Calu3 (cell line): Measurements from ENCODE around the gene SEC14L2. TPM values are rescaled to one million over a fixed set of nuclear protein-coding genes. Genes with fewer than 3 reads are reported as not detected.

Experiments
- BruUV-seq: library from RNA; stranded (reverse); fragments of 400-500 nt; replicated peaks from 2 replicates; lab custom pipeline; 2021; lab: Mats Ljungman, UMichigan
- CTCF ChIA-PET: fragments of 300-600 bp; sonication (Branson Sonifier 250); formaldehyde crosslinking; loops from one replicate; lab custom pipeline; 2022; ENCODE audit warnings: antibody characterized with exemption; lab: Charles Lee
- DNase-seq: peaks from one replicate; pipeline ENCODE4 v3.0.0; 2022
- H3K27ac Mint-ChIP-seq: one replicate; pipeline ENCODE4 v1.8.0; 2022; ENCODE audit warnings: mixed read lengths; ENCODE audit not compliant: unreplicated experiment
- H3K27me3 Mint-ChIP-seq: one replicate; pipeline ENCODE4 v1.8.0; 2022; ENCODE audit warnings: mixed read lengths; ENCODE audit not compliant: unreplicated experiment
- H3K36me3 Mint-ChIP-seq: one replicate; pipeline ENCODE4 v1.8.0; 2022; ENCODE audit warnings: mild to moderate bottlenecking, moderate library complexity, mixed read lengths; ENCODE audit not compliant: insufficient read depth, unreplicated experiment
- H3K4me1 Mint-ChIP-seq: one replicate; pipeline ENCODE4 v1.8.0; 2022; ENCODE audit warnings: mild to moderate bottlenecking, low read depth, mixed read lengths; ENCODE audit not compliant: unreplicated experiment
- H3K4me3 Mint-ChIP-seq: one replicate; pipeline ENCODE4 v1.8.0; 2022; ENCODE audit warnings: mild to moderate bottlenecking, low read depth, moderate library complexity, mixed read lengths; ENCODE audit not compliant: unreplicated experiment
- H3K9me3 Mint-ChIP-seq: one replicate; pipeline ENCODE4 v1.8.0; 2022; ENCODE audit warnings: low read depth, mixed read lengths; ENCODE audit not compliant: unreplicated experiment
- CTCF ChIP-seq: fragments of 200-600 bp; IDR thresholded peaks from one replicate; pipeline ENCODE4 v1.8.0; 2022; ENCODE audit warnings: antibody characterized with exemption; ENCODE audit not compliant: unreplicated experiment
- intact Hi-C: fragments of 100-400 bp; cut with micrococcal nuclease; formaldehyde crosslinking; loops from one replicate; pipeline ENCODE4 v1.10.0; 2022; ENCODE audit not compliant: unreplicated experiment
- total RNA-seq: library from RNA; stranded (reverse); gene quantifications from 2 replicates; pipeline ENCODE4 v1.2.3, GENCODE V29; 2022

The SEC14L2 gene
- total RNA-seq, 1 experiment from 2014 or later: 39.1 TPM

DNA sequence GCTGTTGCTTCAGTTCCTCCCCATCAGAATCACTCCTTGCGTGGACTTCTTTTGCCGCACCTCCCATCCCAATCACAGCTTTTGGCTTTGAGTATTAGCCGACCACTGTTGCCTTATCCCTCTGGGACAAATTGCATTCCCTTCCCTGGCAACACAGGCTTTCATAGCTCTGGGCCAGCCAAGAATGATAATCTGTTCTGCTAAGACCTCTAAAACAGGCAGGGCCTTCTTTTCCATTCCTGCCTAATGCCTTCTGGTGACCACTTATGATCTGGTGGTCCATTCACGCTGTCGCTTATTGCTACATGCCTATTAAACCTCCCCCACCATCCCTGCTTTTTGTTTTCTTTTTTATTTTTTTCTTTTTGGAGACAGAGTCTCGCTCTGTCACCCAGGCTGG lies 9.6 kb downstream of the SEC14L2 start:
- peaks cover 47% of the 10 kb centered on the region for H3K36me3 Mint-ChIP-seq
- no peaks in the 10 kb centered on the region for H3K27me3 Mint-ChIP-seq
- BruUV-seq: no TSS peak
- no peak for DNase-seq
- no peak for TF ChIP-seq CTCF
- intact Hi-C loops: no loop called here
- no peak overlapping the region for H3K27ac Mint-ChIP-seq
- CTCF ChIA-PET: no interaction called here
- H3K9me3 Mint-ChIP-seq: no peaks in the 10 kb centered on the region
- no peaks in the 10 kb centered on the region for H3K4me1 Mint-ChIP-seq
- H3K4me3 Mint-ChIP-seq: no peak overlapping the region

DNA sequence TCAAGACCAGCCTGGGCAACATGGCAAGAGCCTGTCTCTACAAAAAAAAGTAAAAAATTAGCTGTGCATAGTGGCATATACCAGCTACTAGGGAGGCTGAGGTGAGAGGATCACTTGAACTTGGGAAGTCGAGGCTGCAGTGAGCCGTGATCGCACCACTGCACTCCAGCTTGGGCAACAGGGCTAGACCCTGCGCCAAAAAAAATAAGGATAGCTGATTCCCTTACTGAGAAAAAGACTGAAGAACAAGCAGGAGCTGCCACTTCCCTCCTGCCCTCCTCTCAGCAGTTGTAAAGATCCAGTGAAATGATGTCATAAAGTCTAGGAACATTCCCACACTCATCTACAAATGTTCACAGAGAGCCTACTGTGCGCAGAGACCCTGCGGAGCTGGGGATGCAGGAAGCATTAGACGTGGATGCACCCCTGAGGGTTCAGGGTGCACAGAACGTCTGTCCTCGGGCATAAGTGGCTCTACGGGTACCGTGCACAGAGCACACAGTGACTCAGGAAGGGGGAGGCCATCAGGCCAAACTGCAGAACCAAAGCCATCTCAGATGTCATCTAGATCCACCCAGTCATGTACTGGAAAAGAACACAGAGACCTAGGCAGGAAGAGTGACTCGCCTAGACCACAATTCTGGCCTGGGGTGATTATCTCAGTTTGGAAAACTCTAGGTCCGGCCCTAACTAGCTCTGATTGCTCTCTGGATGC lies 11.7 kb downstream of the SEC14L2 start:
- no peak for TF ChIP-seq CTCF
- DNase-seq: no peak
- H3K36me3 Mint-ChIP-seq: peaks cover 54% of the 10 kb centered on the region
- CTCF ChIA-PET: interaction anchor here (0.9 kb wide), 2 partner anchors 11 to 14 kb away, joined by 3 to 6 read pairs; no protein-coding TSS in a partner anchor
- no peaks in the 10 kb centered on the region for H3K27me3 Mint-ChIP-seq
- H3K4me1 Mint-ChIP-seq: no peaks in the 10 kb centered on the region
- intact Hi-C loops: no loop called here
- no peak overlapping the region for H3K27ac Mint-ChIP-seq
- no peak overlapping the region for H3K4me3 Mint-ChIP-seq
- H3K9me3 Mint-ChIP-seq: no peaks in the 10 kb centered on the region
- BruUV-seq: no TSS peak

DNA sequence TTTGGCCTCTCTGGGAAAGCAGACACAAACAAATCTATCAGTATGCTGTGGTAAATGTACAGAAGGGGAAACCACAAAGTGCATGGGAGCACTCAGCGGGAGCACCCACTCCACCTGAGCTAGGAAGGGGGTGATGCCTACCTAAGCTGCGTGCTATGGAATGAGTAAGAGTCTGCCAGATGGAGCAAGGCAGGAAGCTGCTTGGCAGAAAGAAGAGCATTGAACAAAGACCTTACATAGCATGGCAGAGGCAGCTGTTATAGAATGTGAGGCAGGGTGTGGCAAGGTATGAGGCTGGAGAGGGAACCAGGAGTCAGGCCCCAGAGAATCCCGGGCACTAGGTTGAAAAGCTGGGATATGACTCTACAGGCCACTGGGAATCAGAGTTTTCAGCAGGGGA lies 15.0 kb downstream of the SEC14L2 start:
- DNase-seq: no peak
- peaks cover 12% of the 10 kb centered on the region for H3K4me1 Mint-ChIP-seq
- peak overlapping the region; percentile 32 for H3K27ac Mint-ChIP-seq
- no peaks in the 10 kb centered on the region for H3K27me3 Mint-ChIP-seq
- H3K36me3 Mint-ChIP-seq: peaks cover 75% of the 10 kb centered on the region
- intact Hi-C loops: no loop called here
- TF ChIP-seq CTCF: no peak
- H3K4me3 Mint-ChIP-seq: no peak overlapping the region
- no peaks in the 10 kb centered on the region for H3K9me3 Mint-ChIP-seq
- CTCF ChIA-PET: interaction anchor here (1.6 kb wide), 1 partner anchor 9 kb away, joined by 3 read pairs; no protein-coding TSS in a partner anchor
- no TSS peak for BruUV-seq

GRCh38 chr22:30413001-30413400 lies 16.2 kb downstream of the SEC14L2 start:
- Mint-ChIP-seq H3K4me3 (no peak overlapping the region), H3K27me3 (no peaks in the 10 kb centered on the region), H3K36me3 (peaks cover 80% of the 10 kb centered on the region), H3K9me3 (no peaks in the 10 kb centered on the region), H3K27ac (no peak overlapping the region), H3K4me1 (peaks cover 19% of the 10 kb centered on the region)
- CTCF ChIA-PET: interaction anchor here (0.6 to 0.7 kb wide), 2 partner anchors 247 to 923 kb away, joined by 3 to 4 read pairs; no protein-coding TSS in a partner anchor
- no peak for DNase-seq
- no peak for TF ChIP-seq CTCF
- no TSS peak for BruUV-seq
- intact Hi-C loops: no loop called here
